A549 treated with dexamethasone at 1 μM for 4 hours (cell line): ENCODE data around the gene PLCXD3. TPM values are rescaled to one million over a fixed set of nuclear protein-coding genes. Genes with fewer than 3 reads are reported as not detected.

ENCODE experiments used
- total RNA-seq: library from RNA; stranded (reverse); fragments of 200-300 nt; extraction: Qiagen RNA extraction; gene quantifications from 5 replicates; pipeline ENCODE4 v1.2.3, GENCODE V29; 2022

PLCXD3 gene, protein sequence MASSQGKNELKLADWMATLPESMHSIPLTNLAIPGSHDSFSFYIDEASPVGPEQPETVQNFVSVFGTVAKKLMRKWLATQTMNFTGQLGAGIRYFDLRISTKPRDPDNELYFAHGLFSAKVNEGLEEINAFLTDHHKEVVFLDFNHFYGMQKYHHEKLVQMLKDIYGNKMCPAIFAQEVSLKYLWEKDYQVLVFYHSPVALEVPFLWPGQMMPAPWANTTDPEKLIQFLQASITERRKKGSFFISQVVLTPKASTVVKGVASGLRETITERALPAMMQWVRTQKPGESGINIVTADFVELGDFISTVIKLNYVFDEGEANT
- total RNA-seq = 0.09 to 0.22 TPM (median 0.20 TPM) in 5 replicates

DNA sequence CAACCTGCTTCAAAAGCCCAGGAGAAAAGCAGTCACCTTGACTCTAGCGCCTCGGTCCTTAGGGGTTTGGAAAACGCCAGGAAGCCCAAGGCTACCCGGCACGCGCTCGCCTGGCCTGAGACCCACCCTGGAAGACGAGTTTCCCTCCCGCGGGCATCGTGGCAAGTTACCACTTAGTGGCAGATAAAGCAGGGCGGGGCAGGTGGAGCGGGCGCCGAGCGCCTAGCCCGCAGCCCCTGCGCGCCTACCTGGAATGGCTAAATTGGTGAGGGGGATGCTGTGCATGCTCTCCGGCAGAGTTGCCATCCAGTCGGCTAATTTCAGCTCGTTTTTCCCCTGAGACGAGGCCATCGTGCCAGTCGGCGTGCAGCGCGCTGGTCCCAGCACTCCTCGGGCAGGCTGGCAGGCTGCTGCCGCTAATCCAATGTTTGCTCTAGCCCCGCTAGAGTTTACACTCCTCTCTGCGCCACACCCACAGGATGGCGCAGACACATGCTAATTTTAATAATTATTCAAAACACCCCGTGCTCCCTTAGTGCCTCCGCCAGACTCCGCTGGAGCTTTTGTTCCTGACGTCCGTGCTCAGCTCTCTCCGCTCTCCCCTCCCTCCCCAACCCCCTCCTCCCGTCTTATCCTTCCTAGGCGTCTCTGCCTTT is at the start of gene PLCXD3:
PLCXD3 (minus strand) TSS at position 426 of the 656 bp plus-strand sequence; CDS start at position 351, 75 bp downstream.

